Measurements from ENCODE around the gene RGSL1.

GRCh38 chr1:182527680-182528079, 77.7 kb downstream of the RGSL1 start:
- TF ChIP-seq, protein P1, sequence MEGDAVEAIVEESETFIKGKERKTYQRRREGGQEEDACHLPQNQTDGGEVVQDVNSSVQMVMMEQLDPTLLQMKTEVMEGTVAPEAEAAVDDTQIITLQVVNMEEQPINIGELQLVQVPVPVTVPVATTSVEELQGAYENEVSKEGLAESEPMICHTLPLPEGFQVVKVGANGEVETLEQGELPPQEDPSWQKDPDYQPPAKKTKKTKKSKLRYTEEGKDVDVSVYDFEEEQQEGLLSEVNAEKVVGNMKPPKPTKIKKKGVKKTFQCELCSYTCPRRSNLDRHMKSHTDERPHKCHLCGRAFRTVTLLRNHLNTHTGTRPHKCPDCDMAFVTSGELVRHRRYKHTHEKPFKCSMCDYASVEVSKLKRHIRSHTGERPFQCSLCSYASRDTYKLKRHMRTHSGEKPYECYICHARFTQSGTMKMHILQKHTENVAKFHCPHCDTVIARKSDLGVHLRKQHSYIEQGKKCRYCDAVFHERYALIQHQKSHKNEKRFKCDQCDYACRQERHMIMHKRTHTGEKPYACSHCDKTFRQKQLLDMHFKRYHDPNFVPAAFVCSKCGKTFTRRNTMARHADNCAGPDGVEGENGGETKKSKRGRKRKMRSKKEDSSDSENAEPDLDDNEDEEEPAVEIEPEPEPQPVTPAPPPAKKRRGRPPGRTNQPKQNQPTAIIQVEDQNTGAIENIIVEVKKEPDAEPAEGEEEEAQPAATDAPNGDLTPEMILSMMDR (IDR thresholded peaks at IDR 0.05; ENCODE audit: poor library complexity), result no peak
- TF ChIP-seq EZH2 (IDR thresholded peaks at IDR 0.05; ENCODE audit: borderline replicate concordance), result no peak
